H1 (cell line): Measurements from ENCODE around the gene PBX3.
"Not testable (repeated sequence)": the region's sequence is repeated elsewhere in the genome, so short reads cannot be mapped to it uniquely, and the experiment has no call there.

ENCODE experiments used
- ATF2 ChIP-seq: IDR thresholded peaks from 2 replicates; pipeline ENCODE4 v1.6.1; 2012; ENCODE audit warnings: low read length, inconsistent platforms
- CHD2 ChIP-seq: IDR thresholded peaks from 2 replicates; pipeline ENCODE4 v1.6.1; 2012; ENCODE audit warnings: low read length, improper control_type of control experiment
- HDAC6 ChIP-seq: IDR thresholded peaks from one replicate; pipeline ENCODE4 v1.7.1; 2012; ENCODE audit warnings: low read depth, mild to moderate bottlenecking, inconsistent platforms, low read length, moderate library complexity
- POLR2A ChIP-seq, 2 experiments: IDR thresholded peaks; 1 replicate in 1 of 2; 2 replicates in 1 of 2; pipeline ENCODE4 v1.6.1; 2011; ENCODE audit warnings: low read depth in 2 of 2, low read length in 2 of 2, mild to moderate bottlenecking in 2 of 2; ENCODE audit errors: control extremely low read depth in 1 of 2
- POLR2AphosphoS5 ChIP-seq: IDR thresholded peaks from 2 replicates; pipeline ENCODE4 v1.6.1; 2011; ENCODE audit warnings: low read depth, low read length
- RAD21 ChIP-seq, 2 experiments: IDR thresholded peaks in 1 of 2; conservative IDR thresholded peaks in 1 of 2; 2 replicates each; pipeline ENCODE4 v1.6.1; 2011; ENCODE audit warnings: low read depth in 2 of 2, low read length in 2 of 2, improper control_type of control experiment in 1 of 2, inconsistent platforms in 1 of 2, mild to moderate bottlenecking in 1 of 2, moderate library complexity in 1 of 2
- ZNF274 ChIP-seq: IDR thresholded peaks from 2 replicates; pipeline ENCODE4 v1.7.0; 2012; ENCODE audit warnings: low read length, borderline replicate concordance; ENCODE audit errors: extremely low read depth
- TF ChIP-seq, protein P1 (sequence below), 3 experiments: IDR thresholded peaks; 1 replicate in 2 of 3; 2 replicates in 1 of 3; pipeline versions ENCODE4 v1.5.1 to v1.6.1; 2011; ENCODE audit warnings: low read length in 3 of 3, mild to moderate bottlenecking in 3 of 3, inconsistent platforms in 2 of 3, low read depth in 1 of 3, moderate library complexity in 1 of 3; ENCODE audit not compliant: insufficient read depth in 1 of 3; ENCODE audit errors: control extremely low read depth in 1 of 3

DNA sequence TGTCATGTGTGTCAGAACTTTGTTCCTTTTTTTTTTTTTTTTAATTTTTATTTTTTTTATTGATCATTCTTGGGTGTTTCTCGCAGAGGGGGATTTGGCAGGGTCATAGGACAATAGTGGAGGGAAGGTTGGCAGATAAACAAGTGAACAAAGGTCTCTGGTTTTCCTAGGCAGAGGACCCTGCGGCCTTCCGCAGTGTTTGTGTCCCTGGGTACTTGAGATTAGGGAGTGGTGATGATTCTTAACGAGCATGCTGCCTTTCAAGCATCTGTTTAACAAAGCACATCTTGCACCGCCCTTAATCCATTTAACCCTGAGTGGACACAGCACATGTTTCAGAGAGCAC lies 32.0 kb downstream of the PBX3 start:
- not testable (repeated sequence) for TF ChIP-seq POLR2AphosphoS5; ATF2; CHD2; HDAC6; RAD21 (IDR thresholded peaks at IDR 0.05 in 1 of 2, conservative IDR thresholded peaks at IDR 0.05 in 1 of 2; ENCODE audit: low read depth in 2 of 2, low read length in 2 of 2); ZNF274; POLR2A (IDR thresholded peaks at IDR 0.05; ENCODE audit: control extremely low read depth in 1 of 2, low read depth in 2 of 2, low read length in 2 of 2)
- TF ChIP-seq, protein P1, sequence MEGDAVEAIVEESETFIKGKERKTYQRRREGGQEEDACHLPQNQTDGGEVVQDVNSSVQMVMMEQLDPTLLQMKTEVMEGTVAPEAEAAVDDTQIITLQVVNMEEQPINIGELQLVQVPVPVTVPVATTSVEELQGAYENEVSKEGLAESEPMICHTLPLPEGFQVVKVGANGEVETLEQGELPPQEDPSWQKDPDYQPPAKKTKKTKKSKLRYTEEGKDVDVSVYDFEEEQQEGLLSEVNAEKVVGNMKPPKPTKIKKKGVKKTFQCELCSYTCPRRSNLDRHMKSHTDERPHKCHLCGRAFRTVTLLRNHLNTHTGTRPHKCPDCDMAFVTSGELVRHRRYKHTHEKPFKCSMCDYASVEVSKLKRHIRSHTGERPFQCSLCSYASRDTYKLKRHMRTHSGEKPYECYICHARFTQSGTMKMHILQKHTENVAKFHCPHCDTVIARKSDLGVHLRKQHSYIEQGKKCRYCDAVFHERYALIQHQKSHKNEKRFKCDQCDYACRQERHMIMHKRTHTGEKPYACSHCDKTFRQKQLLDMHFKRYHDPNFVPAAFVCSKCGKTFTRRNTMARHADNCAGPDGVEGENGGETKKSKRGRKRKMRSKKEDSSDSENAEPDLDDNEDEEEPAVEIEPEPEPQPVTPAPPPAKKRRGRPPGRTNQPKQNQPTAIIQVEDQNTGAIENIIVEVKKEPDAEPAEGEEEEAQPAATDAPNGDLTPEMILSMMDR (IDR thresholded peaks at IDR 0.05; ENCODE audit: control extremely low read depth in 1 of 3, insufficient read depth in 1 of 3, low read depth in 1 of 3, low read length in 3 of 3): not testable (repeated sequence)
